ENCODE data around the gene FAM13A.
"Not testable (repeated sequence)": the region's sequence is repeated elsewhere in the genome, so short reads cannot be mapped to it uniquely, and the experiment has no call there.

Gene FAM13A

GRCh38 chr4:88955580-88956380 lies 101.2 kb downstream of the FAM13A start:
- peak; percentile 40 to 43 for DNase-seq

- peak; percentile 61 to 63 for DNase-seq
These were observed 103.6 kb downstream of the FAM13A start for GRCh38 chr4:88953400-88953799.

GRCh38 chr4:88952081-88952480 lies 104.9 kb downstream of the FAM13A start:
- no peak for DNase-seq

GRCh38 chr4:88949605-88950004 lies 107.4 kb downstream of the FAM13A start:
- no peak for DNase-seq

- DNase-seq, result no peak
These were observed 116.5 kb downstream of the FAM13A start for GRCh38 chr4:88940506-88940905.

- DNase-seq, result no peak
These were observed 117.3 kb downstream of the FAM13A start for GRCh38 chr4:88939697-88940096.

GRCh38 chr4:88938138-88938537 lies 118.8 kb downstream of the FAM13A start:
- DNase-seq, result peak; percentile 85 to 95

GRCh38 chr4:88937081-88937480 lies 119.9 kb downstream of the FAM13A start:
- no peak for DNase-seq

GRCh38 chr4:88933414-88934160 lies 123.4 kb downstream of the FAM13A start:
- DNase-seq, result no peak

- no peak for DNase-seq
These were observed 128.1 kb downstream of the FAM13A start for GRCh38 chr4:88928852-88929251.

- no peak for DNase-seq
These were observed 129.6 kb downstream of the FAM13A start for GRCh38 chr4:88927420-88927819.

GRCh38 chr4:88919056-88919455 lies 137.9 kb downstream of the FAM13A start:
- no peak for DNase-seq

- DNase-seq, result not testable (repeated sequence)
These were observed 143.8 kb downstream of the FAM13A start for GRCh38 chr4:88913181-88913580.

GRCh38 chr4:88911246-88912212 lies 145.5 kb downstream of the FAM13A start:
- no peak for DNase-seq

GRCh38 chr4:88910101-88910500 lies 146.9 kb downstream of the FAM13A start:
- peak; percentile 11 to 39 for DNase-seq

GRCh38 chr4:88908521-88908920 lies 148.5 kb downstream of the FAM13A start:
- DNase-seq, result no peak

GRCh38 chr4:88908003-88908402 lies 149.0 kb downstream of the FAM13A start:
- DNase-seq, result no peak

GRCh38 chr4:88907478-88907877 lies 149.5 kb downstream of the FAM13A start:
- no peak for DNase-seq

- not testable (repeated sequence) for DNase-seq
These were observed 152.7 kb downstream of the FAM13A start for GRCh38 chr4:88904240-88904639.

GRCh38 chr4:88900432-88900831 lies 156.6 kb downstream of the FAM13A start:
- DNase-seq, result no peak

- no peak for DNase-seq
These were observed 159.2 kb downstream of the FAM13A start for GRCh38 chr4:88897752-88898151.

- no peak for DNase-seq
These were observed 159.8 kb downstream of the FAM13A start for GRCh38 chr4:88897180-88897579.

- DNase-seq, result no peak
These were observed 163.0 kb downstream of the FAM13A start for GRCh38 chr4:88893961-88894360.
